A549 (cell line): ENCODE results near the gene GALNT12. TPM values are rescaled to one million over a fixed set of nuclear protein-coding genes. Genes with fewer than 3 reads are reported as not detected.

ENCODE experiments used
- ATAC-seq, 2 experiments: fragments of 200-7000 bp in 1 of 2; fragments of >200 bp in 1 of 2; cut with Nextera tagmentation in 1 of 2; cut with Tn5 transposase in 1 of 2; 3 replicates each; pipeline versions ENCODE4 v1.8.0 to v1.9.1; 2018 to 2020; ENCODE audit warnings: mild to moderate bottlenecking in 1 of 2, moderate library complexity in 1 of 2
- CTCF ChIA-PET: fragments of 300-600 bp; sonication (Branson Sonifier 250); formaldehyde crosslinking; extraction: SDS; loops from one replicate; lab custom pipeline; 2021; ENCODE audit warnings: antibody characterized with exemption, inconsistent platforms; lab: Yijun Ruan, JAX
- POLR2A ChIA-PET: fragments of 350-600 bp; formaldehyde crosslinking; extraction: SDS; loops from one replicate; lab custom pipeline; 2021; ENCODE audit warnings: antibody characterized with exemption, inconsistent platforms; lab: Yijun Ruan, JAX
- DNase-seq, 2 experiments: peaks; one replicate each; pipeline versions ENCODE4 v3.0.0 to v3.0.0-alpha.2; 2011 to 2016; ENCODE audit warnings: low read depth in 1 of 2, low spot score in 1 of 2
- FAIRE-seq: peaks from 2 replicates; lab custom pipeline; 2011; peaks lifted over from hg19 to GRCh38; lab: Jason Lieb, UNC
- H3K27ac ChIP-seq, 2 experiments: fragments of >200 bp; sonication (Bioruptor Twin); formaldehyde crosslinking; 3 replicates each; pipeline ENCODE4 v1.5.1; 2016 to 2017
- H3K4me1 ChIP-seq: fragments of >200 bp; sonication (Bioruptor Twin); formaldehyde crosslinking; 3 replicates; pipeline ENCODE4 v1.6.1; 2016
- H3K4me2 ChIP-seq: fragments of >200 bp; sonication (Bioruptor Twin); formaldehyde crosslinking; 3 replicates; pipeline ENCODE4 v1.6.1; 2016
- H3K4me3 ChIP-seq: fragments of >200 bp; sonication (Bioruptor Twin); formaldehyde crosslinking; 3 replicates; pipeline ENCODE4 v1.5.1; 2016
- H3K9me3 ChIP-seq: fragments of >200 bp; sonication (Bioruptor Twin); formaldehyde crosslinking; 3 replicates; pipeline ENCODE4 v1.6.1; 2016
- BHLHE40 ChIP-seq: IDR thresholded peaks from 2 replicates; pipeline ENCODE4 v1.6.1; 2012; ENCODE audit warnings: low read depth, low read length, inconsistent platforms
- E2F6 ChIP-seq: IDR thresholded peaks from 2 replicates; pipeline ENCODE4 v1.6.1; 2012; ENCODE audit warnings: low read depth, borderline replicate concordance
- EHMT2 ChIP-seq: fragments of 200-600 bp; sonication (generic); IDR thresholded peaks from 2 replicates; pipeline ENCODE4 v1.6.1; 2016; ENCODE audit warnings: antibody characterized with exemption, low read depth, mild to moderate bottlenecking, moderate library complexity
- HOXB13 ChIP-seq: fragments of 250-450 bp; sonication (Bioruptor Pico); IDR thresholded peaks from 2 replicates; pipeline ENCODE4 v1.5.0; 2020; ENCODE audit warnings: low read depth, mild to moderate bottlenecking, moderate library complexity
- JUNB ChIP-seq: fragments of >200 bp; sonication (Bioruptor Twin); formaldehyde crosslinking; IDR thresholded peaks from 2 replicates; pipeline ENCODE4 v1.6.1; 2016
- KDM5A ChIP-seq: fragments of 200-600 bp; sonication (generic); IDR thresholded peaks from 2 replicates; pipeline ENCODE4 v1.6.1; 2016; ENCODE audit warnings: antibody characterized with exemption, mild to moderate bottlenecking
- MAFK ChIP-seq: fragments of 450-650 bp; IDR thresholded peaks from 2 replicates; pipeline ENCODE4 v1.6.1; 2014; ENCODE audit not compliant: partially characterized antibody
- MYC ChIP-seq: IDR thresholded peaks from 2 replicates; pipeline ENCODE4 v1.6.1; 2012; ENCODE audit warnings: mild to moderate bottlenecking, inconsistent platforms, low read length, improper control_type of control experiment, borderline replicate concordance
- PHF8 ChIP-seq: fragments of 200-600 bp; sonication (generic); IDR thresholded peaks from 2 replicates; pipeline ENCODE4 v1.6.1; 2016; ENCODE audit warnings: low read depth, mild to moderate bottlenecking, antibody characterized with exemption, moderate library complexity, borderline replicate concordance
- POLR2A ChIP-seq: IDR thresholded peaks from 2 replicates; pipeline ENCODE4 v1.6.1; 2012; ENCODE audit warnings: mild to moderate bottlenecking, low read length
- POLR2AphosphoS2 ChIP-seq: conservative IDR thresholded peaks from 2 replicates; pipeline ENCODE4 v1.6.1; 2012; ENCODE audit warnings: low read length, improper control_type of control experiment, inconsistent platforms
- SMC3 ChIP-seq: fragments of >200 bp; sonication (Bioruptor Twin); formaldehyde crosslinking; IDR thresholded peaks from 3 replicates; pipeline ENCODE4 v1.6.1; 2018; ENCODE audit warnings: inconsistent platforms
- SREBF2 ChIP-seq: fragments of 450-650 bp; IDR thresholded peaks from 2 replicates; pipeline ENCODE4 v1.6.1; 2014; ENCODE audit warnings: mild to moderate bottlenecking, moderate library complexity
- TP53 ChIP-seq: fragments of 250-450 bp; sonication (Bioruptor Pico); IDR thresholded peaks from 2 replicates; pipeline ENCODE4 v1.5.0; 2021; ENCODE audit warnings: mild to moderate bottlenecking, moderate library complexity
- USF2 ChIP-seq: fragments of 450-650 bp; IDR thresholded peaks from 2 replicates; pipeline ENCODE4 v1.6.1; 2014; ENCODE audit warnings: antibody characterized with exemption
- ZC3H11A ChIP-seq: fragments of 450-650 bp; IDR thresholded peaks from 2 replicates; pipeline ENCODE4 v1.6.1; 2014; ENCODE audit warnings: antibody characterized with exemption, mild to moderate bottlenecking
- ZNF302 ChIP-seq: fragments of 250-450 bp; sonication (Bioruptor Pico); IDR thresholded peaks from 2 replicates; pipeline ENCODE4 v1.9.0; 2021; ENCODE audit warnings: inconsistent platforms, mild to moderate bottlenecking, moderate library complexity
- ZSCAN20 ChIP-seq: fragments of 250-450 bp; sonication (Bioruptor Pico); IDR thresholded peaks from 2 replicates; pipeline ENCODE4 v1.8.0; 2022; ENCODE audit warnings: mild to moderate bottlenecking, moderate library complexity
- WGBS: methylation state at CpG from one replicate; pipeline ENCODE4 v1.1.6; 2017; ENCODE audit errors: missing lambda C conversion rate; 5-methylcytosine and 5-hydroxymethylcytosine counted together
- polyA plus RNA-seq, 4 experiments: library from polyadenylated mRNA; depleted of rRNA in 3 of 4; stranded (reverse); fragments of >200 nt; fragmentation: RNase III in 1 of 4; extraction: RNeasy Plus Mini Kit Qiagen cat#74134 plus additional on column Dnase treatment in 1 of 4; gene quantifications; 2 replicates in 3 of 4; 3 replicates in 1 of 4; pipeline ENCODE4 v1.2.3, GENCODE V29; 2011 to 2017
- TF ChIP-seq, protein P1 (sequence below): IDR thresholded peaks from 2 replicates; pipeline ENCODE4 v1.6.1; 2012
- TF ChIP-seq, protein P2 (sequence below): fragments of 250-450 bp; sonication (Bioruptor Pico); IDR thresholded peaks from 2 replicates; pipeline ENCODE4 v1.5.0; 2021; ENCODE audit warnings: mild to moderate bottlenecking, moderate library complexity, borderline replicate concordance

The GALNT12 gene
- polyA plus RNA-seq, 2 of the 4 experiments (the other 2 are of a cell fraction): 3.2 to 7.3 TPM

DNA sequence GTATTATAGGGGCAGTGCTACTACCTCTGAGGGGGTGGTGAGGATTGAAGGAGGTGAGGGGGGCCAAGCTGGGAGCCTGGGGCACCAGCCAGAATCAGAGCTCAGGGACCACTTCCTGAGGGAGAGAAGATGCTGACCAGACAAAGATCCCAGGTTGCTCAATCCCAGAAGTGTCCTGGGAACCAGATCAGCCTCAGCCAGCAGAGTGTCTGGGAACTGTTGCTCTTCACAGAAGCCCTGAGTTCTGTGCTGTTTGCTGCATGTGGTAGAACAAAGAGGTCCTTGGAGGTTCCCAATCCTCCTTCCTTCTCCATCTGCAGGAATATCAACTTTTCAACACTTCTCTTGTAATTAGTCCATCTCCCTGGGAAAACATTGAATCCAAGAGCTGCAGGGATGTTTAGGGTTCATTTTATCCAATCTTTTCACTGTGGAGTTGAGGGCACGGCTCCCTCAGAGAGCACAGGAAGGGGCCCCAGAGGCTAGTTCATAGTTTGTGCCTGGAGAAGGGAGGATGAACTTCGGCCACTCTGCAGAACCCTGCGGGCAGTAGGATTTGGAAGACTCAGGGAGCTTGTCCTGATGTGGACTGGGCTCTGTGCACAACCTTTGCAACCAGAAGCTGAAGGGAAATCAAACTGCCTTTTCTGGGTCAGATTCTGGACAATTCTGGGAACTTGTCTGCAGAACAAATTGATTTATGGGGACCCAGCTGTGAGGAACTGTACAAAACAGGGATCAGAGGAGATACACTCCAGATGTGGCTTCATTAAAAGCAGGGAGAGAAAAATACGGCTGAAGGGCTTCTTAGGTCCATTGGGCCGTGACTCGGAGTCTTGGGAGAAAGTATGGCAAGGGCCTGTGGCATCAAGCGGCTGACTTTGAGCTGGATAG lies 57.1 kb downstream of the GALNT12 start (continued):
- no peak for TF ChIP-seq EHMT2

DNA sequence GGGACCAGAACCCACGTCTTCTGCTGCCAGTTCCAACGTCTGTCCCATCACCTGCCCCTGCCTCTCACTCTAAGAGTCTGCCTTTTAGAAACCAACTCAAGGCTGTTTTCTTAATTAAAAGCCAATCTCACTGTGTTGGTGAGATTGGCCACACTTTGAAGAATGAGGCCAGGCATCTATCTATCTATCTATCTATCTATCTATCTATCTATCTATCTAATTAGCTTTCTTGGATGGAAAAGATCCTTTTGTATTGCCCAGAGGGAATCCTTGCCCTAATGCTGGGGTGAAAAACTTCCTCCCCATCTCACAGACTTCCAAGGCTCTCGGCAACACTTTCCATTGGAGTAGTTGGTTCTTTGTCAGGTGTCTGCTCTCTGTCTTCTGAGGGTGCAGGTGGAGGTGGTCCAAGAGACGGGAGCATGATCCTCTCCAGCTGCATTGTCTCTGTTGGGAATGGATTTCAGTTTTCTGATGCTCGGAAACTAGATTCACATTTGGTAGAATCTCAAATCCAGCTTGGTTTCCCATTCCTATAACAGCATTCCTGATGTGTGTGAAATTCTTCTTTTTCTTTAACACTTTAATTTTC lies 57.9 kb downstream of the GALNT12 start:
- TF ChIP-seq JUNB (no peak), POLR2A (no peak), BHLHE40 (no peak), TP53 (CRISPR knock-in tag) (no peak), KDM5A (no peak), PHF8 (no peak), USF2 (no peak), ZNF302 (CRISPR knock-in tag) (no peak), POLR2AphosphoS2 (no peak), MYC (no peak), SMC3 (no peak), ZC3H11A (no peak), MAFK (no peak), E2F6 (no peak), SREBF2 (no peak), HOXB13 (CRISPR knock-in tag) (no peak), ZSCAN20 (CRISPR knock-in tag) (no peak)
- TF ChIP-seq, protein P1, sequence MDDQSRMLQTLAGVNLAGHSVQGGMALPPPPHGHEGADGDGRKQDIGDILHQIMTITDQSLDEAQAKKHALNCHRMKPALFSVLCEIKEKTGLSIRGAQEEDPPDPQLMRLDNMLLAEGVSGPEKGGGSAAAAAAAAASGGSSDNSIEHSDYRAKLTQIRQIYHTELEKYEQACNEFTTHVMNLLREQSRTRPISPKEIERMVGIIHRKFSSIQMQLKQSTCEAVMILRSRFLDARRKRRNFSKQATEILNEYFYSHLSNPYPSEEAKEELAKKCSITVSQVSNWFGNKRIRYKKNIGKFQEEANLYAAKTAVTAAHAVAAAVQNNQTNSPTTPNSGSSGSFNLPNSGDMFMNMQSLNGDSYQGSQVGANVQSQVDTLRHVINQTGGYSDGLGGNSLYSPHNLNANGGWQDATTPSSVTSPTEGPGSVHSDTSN: no peak
- TF ChIP-seq, protein P2, sequence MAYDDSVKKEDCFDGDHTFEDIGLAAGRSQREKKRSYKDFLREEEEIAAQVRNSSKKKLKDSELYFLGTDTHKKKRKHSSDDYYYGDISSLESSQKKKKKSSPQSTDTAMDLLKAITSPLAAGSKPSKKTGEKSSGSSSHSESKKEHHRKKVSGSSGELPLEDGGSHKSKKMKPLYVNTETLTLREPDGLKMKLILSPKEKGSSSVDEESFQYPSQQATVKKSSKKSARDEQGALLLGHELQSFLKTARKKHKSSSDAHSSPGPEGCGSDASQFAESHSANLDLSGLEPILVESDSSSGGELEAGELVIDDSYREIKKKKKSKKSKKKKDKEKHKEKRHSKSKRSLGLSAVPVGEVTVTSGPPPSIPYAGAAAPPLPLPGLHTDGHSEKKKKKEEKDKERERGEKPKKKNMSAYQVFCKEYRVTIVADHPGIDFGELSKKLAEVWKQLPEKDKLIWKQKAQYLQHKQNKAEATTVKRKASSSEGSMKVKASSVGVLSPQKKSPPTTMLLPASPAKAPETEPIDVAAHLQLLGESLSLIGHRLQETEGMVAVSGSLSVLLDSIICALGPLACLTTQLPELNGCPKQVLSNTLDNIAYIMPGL (CRISPR knock-in tag): no peak
- no peak overlapping the region for H3K4me3 ChIP-seq
- ChIA-PET CTCF (interaction anchor here (1.0 to 7.4 kb wide), 5 partner anchors 17 to 275 kb away, joined by 3 to 35 read pairs (median 4); no protein-coding TSS in a partner anchor), POLR2A (no interaction called here)
- 46% methylated on average over 5 of the region's 5 CpGs for WGBS
- H3K4me1 ChIP-seq: peaks cover 15% of the 10 kb centered on the region; the same call in 2 of the 3 replicates
- FAIRE-seq (no peak), DNase-seq (no peak), ATAC-seq (no peak)
- H3K9me3 ChIP-seq: peaks cover 5% of the 10 kb centered on the region; the same call in 1 of the 3 replicates
- no peak overlapping the region for H3K4me2 ChIP-seq
- no peak overlapping the region for H3K27ac ChIP-seq
